Vagina (tissue), 2 donors: ENCODE measurements around the gene CACNA1D. TPM values are rescaled to one million over a fixed set of nuclear protein-coding genes. Genes with fewer than 3 reads are reported as not detected.

Experiments
- DNase-seq, 2 donors: peaks; one replicate each; pipeline ENCODE4 v3.0.0-alpha.2; 2017; ENCODE audit errors: extremely low spot score in 2 of 2
- H3K27ac ChIP-seq: fragments of 200-600 bp; sonication (generic); one replicate; pipeline ENCODE4 v1.5.1; 2019
- H3K27me3 ChIP-seq: fragments of 200-600 bp; sonication (generic); one replicate; pipeline ENCODE4 v1.5.1; 2019
- H3K36me3 ChIP-seq, 2 donors: fragments of 200-600 bp; sonication (generic); one replicate each; pipeline ENCODE4 v1.5.1; 2017 to 2019
- H3K4me1 ChIP-seq: fragments of 200-600 bp; sonication (generic); one replicate; pipeline ENCODE4 v1.5.1; 2019
- H3K4me3 ChIP-seq, 2 donors: fragments of 200-600 bp; sonication (generic); 1 replicate in 1 of 2; 2 replicates in 1 of 2; pipeline ENCODE4 v1.5.1; 2016 to 2019
- H3K9me3 ChIP-seq: fragments of 200-600 bp; sonication (generic); one replicate; pipeline ENCODE4 v1.5.1; 2019
- POLR2A ChIP-seq, 2 donors: fragments of 450-650 bp; IDR thresholded peaks; one replicate each; pipeline ENCODE4 v1.6.1; 2017; ENCODE audit warnings: antibody characterized with exemption in 2 of 2, mild to moderate bottlenecking in 2 of 2, moderate library complexity in 2 of 2
- POLR2AphosphoS5 ChIP-seq, 2 donors: sonication (generic); formaldehyde crosslinking; IDR thresholded peaks; one replicate each; pipeline ENCODE4 v1.9.0; 2017; ENCODE audit warnings: antibody characterized with exemption in 2 of 2, mild to moderate bottlenecking in 2 of 2, low read depth in 1 of 2; ENCODE audit not compliant: insufficient read depth in 1 of 2
- intact Hi-C: fragments of 100-400 bp; cut with DNase I; formaldehyde crosslinking; loops from one replicate; pipeline ENCODE4 v1.15.1; 2023
- total RNA-seq: library from RNA; depleted of rRNA; stranded (reverse); fragments of >200 nt; gene quantifications from one replicate; pipeline ENCODE4 v1.2.3, GENCODE V29; 2016
- TF ChIP-seq, protein P1 (sequence below), 3 experiments: fragments of 450-650 bp in 2 of 3; fragments of 200-600 bp in 1 of 3; sonication (generic) in 1 of 3; IDR thresholded peaks; one replicate each; pipeline ENCODE4 v1.5.1; 2017 to 2019; ENCODE audit warnings: antibody characterized with exemption in 3 of 3, mild to moderate bottlenecking in 2 of 3, moderate library complexity in 2 of 3

Gene CACNA1D
- total RNA-seq, 1 donor from 2014 or later = 0.74 TPM

DNA sequence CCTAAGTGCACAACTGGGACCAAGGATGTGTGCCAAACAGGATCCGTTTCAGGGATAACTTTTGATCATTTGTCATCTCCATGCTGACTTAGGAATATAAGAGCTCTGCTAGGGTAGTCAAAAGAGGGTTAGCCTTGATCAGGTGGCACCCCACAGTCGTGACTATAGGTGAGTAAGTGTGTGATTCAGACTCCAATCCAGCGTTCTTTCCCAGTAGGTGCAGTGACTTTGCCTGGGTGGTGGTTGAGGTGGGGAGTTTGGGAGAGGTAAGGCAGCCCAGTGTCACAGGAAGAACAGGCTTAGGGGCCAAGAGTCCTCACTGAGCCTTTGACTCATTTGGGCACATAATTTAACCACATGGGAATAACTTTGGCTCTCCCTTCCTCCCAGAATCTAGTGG lies 300.8 kb downstream of the CACNA1D start:
- no peaks in the 10 kb centered on the region for H3K9me3 ChIP-seq
- intact Hi-C loops = no loop called here

DNA sequence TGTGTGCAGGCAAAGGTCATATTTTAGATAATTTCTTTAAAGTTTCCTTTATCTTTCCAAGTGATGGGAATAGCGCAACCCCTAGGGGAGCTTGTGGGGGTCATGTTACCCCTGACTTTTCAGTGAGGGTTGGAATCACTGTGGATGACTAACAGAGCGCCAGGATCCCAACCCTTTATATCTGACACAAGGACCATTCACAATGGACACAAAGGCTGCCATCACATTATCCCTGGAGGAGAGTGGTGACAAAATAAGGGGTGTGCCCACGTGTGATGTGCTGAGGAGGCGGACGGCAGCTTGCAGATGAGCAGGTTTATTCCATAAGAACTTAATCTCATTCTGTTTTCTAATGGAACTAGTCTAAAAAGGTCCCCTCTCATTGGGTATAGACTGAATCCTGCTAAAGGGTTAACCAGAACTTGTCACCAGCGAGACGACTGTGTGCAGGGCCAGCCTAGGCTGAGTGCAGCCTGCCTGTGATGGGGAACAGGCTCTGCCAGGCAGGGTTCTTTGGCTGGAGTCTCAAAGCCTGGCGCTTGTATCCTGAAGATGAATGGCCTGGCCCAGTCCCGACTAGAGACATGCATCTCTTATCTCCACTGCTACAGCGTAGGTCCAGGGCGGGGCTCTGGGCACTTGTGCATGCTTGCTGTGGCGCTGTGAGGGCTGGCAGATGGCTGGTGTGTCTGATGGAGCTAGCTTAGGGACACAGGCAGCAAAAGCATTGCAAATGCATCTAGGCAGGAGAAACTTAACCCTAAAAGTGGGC lies 301.6 kb downstream of the CACNA1D start:
- Histone ChIP-seq H3K4me3 (no peak overlapping the region), H3K9me3 (no peaks in the 10 kb centered on the region), H3K36me3 (no peaks in the 10 kb centered on the region), H3K27me3 (no peaks in the 10 kb centered on the region), H3K4me1 (peaks cover 21% of the 10 kb centered on the region), H3K27ac (no peak overlapping the region)
- intact Hi-C loops = no loop called here
- DNase-seq = no peak
- TF ChIP-seq POLR2A (IDR thresholded peaks at IDR 0.05) (no peak), POLR2AphosphoS5 (IDR thresholded peaks at IDR 0.05; ENCODE audit: insufficient read depth in 1 of 2, low read depth in 1 of 2) (no peak)
- TF ChIP-seq, protein P1, sequence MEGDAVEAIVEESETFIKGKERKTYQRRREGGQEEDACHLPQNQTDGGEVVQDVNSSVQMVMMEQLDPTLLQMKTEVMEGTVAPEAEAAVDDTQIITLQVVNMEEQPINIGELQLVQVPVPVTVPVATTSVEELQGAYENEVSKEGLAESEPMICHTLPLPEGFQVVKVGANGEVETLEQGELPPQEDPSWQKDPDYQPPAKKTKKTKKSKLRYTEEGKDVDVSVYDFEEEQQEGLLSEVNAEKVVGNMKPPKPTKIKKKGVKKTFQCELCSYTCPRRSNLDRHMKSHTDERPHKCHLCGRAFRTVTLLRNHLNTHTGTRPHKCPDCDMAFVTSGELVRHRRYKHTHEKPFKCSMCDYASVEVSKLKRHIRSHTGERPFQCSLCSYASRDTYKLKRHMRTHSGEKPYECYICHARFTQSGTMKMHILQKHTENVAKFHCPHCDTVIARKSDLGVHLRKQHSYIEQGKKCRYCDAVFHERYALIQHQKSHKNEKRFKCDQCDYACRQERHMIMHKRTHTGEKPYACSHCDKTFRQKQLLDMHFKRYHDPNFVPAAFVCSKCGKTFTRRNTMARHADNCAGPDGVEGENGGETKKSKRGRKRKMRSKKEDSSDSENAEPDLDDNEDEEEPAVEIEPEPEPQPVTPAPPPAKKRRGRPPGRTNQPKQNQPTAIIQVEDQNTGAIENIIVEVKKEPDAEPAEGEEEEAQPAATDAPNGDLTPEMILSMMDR (IDR thresholded peaks at IDR 0.05) = no peak

More for the DNA sequence above, 300.8 kb downstream of the CACNA1D start:
- H3K4me3 ChIP-seq = no peak overlapping the region
- H3K36me3 ChIP-seq = no peaks in the 10 kb centered on the region
- peaks cover 16% of the 10 kb centered on the region for H3K4me1 ChIP-seq
- H3K27ac ChIP-seq = no peak overlapping the region
- no peak for DNase-seq
- TF ChIP-seq POLR2A (IDR thresholded peaks at IDR 0.05) (no peak), POLR2AphosphoS5 (IDR thresholded peaks at IDR 0.05; ENCODE audit: insufficient read depth in 1 of 2, low read depth in 1 of 2) (no peak)
- TF ChIP-seq, protein P1 (IDR thresholded peaks at IDR 0.05) = no peak
- H3K27me3 ChIP-seq = no peaks in the 10 kb centered on the region

DNA sequence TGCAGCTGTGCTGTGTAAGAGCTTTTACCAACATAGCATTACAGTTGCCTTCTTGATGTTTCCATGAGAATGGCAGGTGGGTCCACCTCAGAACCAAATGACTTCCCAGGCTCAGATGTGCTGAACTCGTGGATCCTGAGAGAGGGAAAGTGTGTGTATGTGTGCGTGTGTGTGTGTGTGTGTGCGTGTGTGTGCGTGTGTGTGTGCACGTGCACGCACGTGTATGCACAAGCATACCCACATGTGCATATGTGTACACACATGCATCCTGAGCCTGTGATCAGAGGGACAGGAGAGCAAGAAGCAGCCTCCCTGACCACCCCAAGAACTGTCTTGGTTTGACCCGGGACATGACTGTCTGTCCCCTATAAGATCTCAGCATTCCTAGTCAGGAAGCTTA lies 303.7 kb downstream of the CACNA1D start:
- no peak for TF ChIP-seq POLR2AphosphoS5 (IDR thresholded peaks at IDR 0.05; ENCODE audit: insufficient read depth in 1 of 2, low read depth in 1 of 2)
- TF ChIP-seq POLR2A (IDR thresholded peaks at IDR 0.05) = no peak
- TF ChIP-seq, protein P1 (IDR thresholded peaks at IDR 0.05) = no peak

DNA sequence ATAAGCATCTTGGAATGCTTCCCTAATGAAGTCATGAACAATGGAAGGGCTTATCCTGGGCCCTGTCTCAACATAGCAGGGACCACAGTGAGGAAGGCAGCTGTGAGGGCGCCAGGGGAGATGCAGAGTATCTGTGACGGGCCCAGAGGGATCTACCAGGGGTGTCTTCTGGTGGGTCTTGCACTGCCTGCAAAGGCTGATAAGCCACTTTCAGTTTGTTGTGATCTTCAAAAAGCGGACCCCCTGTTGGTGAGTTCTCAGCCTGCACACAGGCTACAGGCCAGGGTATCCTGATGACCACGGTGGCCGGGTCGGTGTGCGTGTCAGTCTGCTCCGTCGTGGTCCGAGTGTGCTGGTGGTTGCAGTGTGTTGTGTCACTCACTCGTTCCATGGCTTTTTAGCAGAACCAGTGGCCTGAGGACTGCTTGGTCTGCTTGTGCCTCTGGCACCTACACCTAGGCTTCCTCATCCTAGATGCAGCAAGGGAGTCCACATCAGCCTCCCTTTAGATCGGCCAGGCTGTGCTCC lies 305.0 kb downstream of the CACNA1D start:
- H3K27ac ChIP-seq = no peak overlapping the region
- peaks cover 21% of the 10 kb centered on the region for H3K4me1 ChIP-seq
- no peak overlapping the region for H3K4me3 ChIP-seq
- no peaks in the 10 kb centered on the region for H3K27me3 ChIP-seq
- H3K9me3 ChIP-seq = no peaks in the 10 kb centered on the region
- intact Hi-C loops = no loop called here
- no peak for DNase-seq
- TF ChIP-seq, protein P1 (IDR thresholded peaks at IDR 0.05) = no peak
- TF ChIP-seq POLR2AphosphoS5 (IDR thresholded peaks at IDR 0.05; ENCODE audit: insufficient read depth in 1 of 2, low read depth in 1 of 2) (no peak), POLR2A (IDR thresholded peaks at IDR 0.05) (no peak)
- H3K36me3 ChIP-seq = no peaks in the 10 kb centered on the region

More for the DNA sequence above, 303.7 kb downstream of the CACNA1D start:
- Histone ChIP-seq H3K36me3 (no peaks in the 10 kb centered on the region), H3K4me3 (no peak overlapping the region), H3K9me3 (no peaks in the 10 kb centered on the region), H3K27ac (no peak overlapping the region), H3K4me1 (peaks cover 21% of the 10 kb centered on the region), H3K27me3 (no peaks in the 10 kb centered on the region)
- no peak for DNase-seq
- intact Hi-C loops = no loop called here
